Hematopoietic multipotent progenitor cell treated with erythropoietin and hydrocortisone succinate and interleukin-3 and kit ligand, for 6 days (in vitro differentiated cells): ENCODE data around the gene KRT71.

Source experiments
- DNase-seq: peaks from one replicate; pipeline ENCODE4 v3.0.0-alpha.2; 2015

Gene KRT71

GRCh38 chr12:52537101-52537500, 15.8 kb downstream of the KRT71 start:
- DNase-seq: no peak

GRCh38 chr12:52535574-52535973, 17.4 kb downstream of the KRT71 start:
- DNase-seq: no peak

GRCh38 chr12:52534482-52534881, 18.5 kb downstream of the KRT71 start:
- DNase-seq: no peak

GRCh38 chr12:52533686-52534470, 19.1 kb downstream of the KRT71 start:
- no peak for DNase-seq

GRCh38 chr12:52532636-52533035, 20.3 kb downstream of the KRT71 start:
- no peak for DNase-seq

- no peak for DNase-seq
Measured at GRCh38 chr12:52531566-52532300, 21.2 kb downstream of the KRT71 start.

- DNase-seq: no peak
Measured at GRCh38 chr12:52530905-52531304, 22.0 kb downstream of the KRT71 start.

GRCh38 chr12:52530366-52530765, 22.6 kb downstream of the KRT71 start:
- no peak for DNase-seq

- no peak for DNase-seq
Measured at GRCh38 chr12:52529846-52530245, 23.1 kb downstream of the KRT71 start.

GRCh38 chr12:52529417-52529816, 23.5 kb downstream of the KRT71 start:
- no peak for DNase-seq

GRCh38 chr12:52528641-52529143, 24.3 kb downstream of the KRT71 start:
- DNase-seq: no peak

GRCh38 chr12:52527121-52527800, 25.7 kb downstream of the KRT71 start:
- DNase-seq: no peak

GRCh38 chr12:52526511-52526951, 26.4 kb downstream of the KRT71 start:
- DNase-seq: no peak

GRCh38 chr12:52525661-52526499, 27.1 kb downstream of the KRT71 start:
- no peak for DNase-seq

GRCh38 chr12:52524898-52525591, 27.9 kb downstream of the KRT71 start:
- DNase-seq: no peak

GRCh38 chr12:52524241-52524897, 28.6 kb downstream of the KRT71 start:
- no peak for DNase-seq

- DNase-seq: no peak
Measured at GRCh38 chr12:52523824-52524223, 29.1 kb downstream of the KRT71 start.

- DNase-seq: no peak
Measured at GRCh38 chr12:52522346-52523011, 30.5 kb downstream of the KRT71 start.

GRCh38 chr12:52521568-52522266, 31.2 kb downstream of the KRT71 start:
- no peak for DNase-seq

- no peak for DNase-seq
Measured at GRCh38 chr12:52521175-52521567, 31.8 kb downstream of the KRT71 start.
